ENCODE measurements around the gene IHH. TPM values are rescaled to one million over a fixed set of nuclear protein-coding genes. Genes with fewer than 3 reads are reported as not detected.

IHH gene
- total RNA-seq, 4 donors from 2014 or later, result 0.48 TPM; not detected in 3

DNA sequence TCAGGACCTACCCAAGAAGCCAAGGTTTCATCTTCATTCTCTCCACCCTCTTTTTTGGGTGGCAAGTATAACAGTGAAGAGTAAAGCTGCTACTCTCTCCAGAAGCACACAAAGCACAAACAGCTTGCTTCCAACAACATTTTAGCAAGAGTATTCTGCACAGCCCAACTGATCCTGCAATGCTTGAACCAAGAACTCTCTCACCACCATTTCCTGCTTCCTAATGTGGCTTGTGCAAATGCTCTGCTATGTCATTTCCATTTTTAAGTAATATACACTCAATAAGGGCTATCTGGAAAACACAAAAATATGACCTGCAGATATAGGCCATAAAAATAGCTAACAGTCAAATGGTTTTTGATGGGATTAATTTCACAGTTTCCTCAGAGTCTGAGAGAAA is 24.1 kb upstream of the IHH start:
- no peak for ATAC-seq (ENCODE audit: low FRiP score)
- TF ChIP-seq CTCF (IDR thresholded peaks at IDR 0.05), result no peak
- no peak for DNase-seq (ENCODE audit: low spot score)

- DNase-seq (ENCODE audit: low spot score) (no peak), ATAC-seq (ENCODE audit: low FRiP score) (no peak)
- no peak for TF ChIP-seq CTCF (IDR thresholded peaks at IDR 0.05)
Measured at GRCh38 chr2:219082332-219082958, 21.7 kb upstream of the IHH start.

- ATAC-seq (ENCODE audit: low FRiP score), result no peak
- no peak for TF ChIP-seq CTCF (IDR thresholded peaks at IDR 0.05)
- no peak for DNase-seq (ENCODE audit: low spot score)
Measured at GRCh38 chr2:219081701-219082331, 21.1 kb upstream of the IHH start.

GRCh38 chr2:219081096-219081495 is 20.4 kb upstream of the IHH start:
- ATAC-seq (ENCODE audit: low FRiP score), result no peak
- no peak for TF ChIP-seq CTCF (IDR thresholded peaks at IDR 0.05)
- DNase-seq (ENCODE audit: low spot score), result no peak

DNA sequence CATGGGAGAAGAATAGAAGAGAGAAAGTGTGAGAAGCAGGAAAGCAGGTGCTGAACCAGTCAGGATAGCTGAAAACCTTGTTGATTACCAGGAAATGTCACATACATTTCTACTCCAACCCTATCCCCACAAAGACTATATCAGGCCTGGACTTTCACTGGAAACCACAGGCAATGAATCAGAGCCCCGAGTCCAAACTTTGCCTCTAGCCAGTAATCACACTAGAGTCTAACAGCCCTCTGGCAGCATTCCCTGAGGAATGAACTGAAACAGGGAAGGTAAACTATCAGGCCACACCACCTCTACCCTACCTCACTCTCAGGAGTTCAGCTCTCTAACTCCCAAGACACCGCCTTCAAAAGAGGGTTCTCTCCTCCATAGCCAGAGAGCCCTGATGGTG is 18.7 kb upstream of the IHH start:
- no peak for TF ChIP-seq CTCF (IDR thresholded peaks at IDR 0.05)
- ATAC-seq (ENCODE audit: low FRiP score) (no peak), DNase-seq (ENCODE audit: low spot score) (no peak)

GRCh38 chr2:219078951-219079350 is 18.2 kb upstream of the IHH start:
- DNase-seq (ENCODE audit: low spot score) (no peak), ATAC-seq (ENCODE audit: low FRiP score) (no peak)
- TF ChIP-seq CTCF (IDR thresholded peaks at IDR 0.05), result no peak

DNA sequence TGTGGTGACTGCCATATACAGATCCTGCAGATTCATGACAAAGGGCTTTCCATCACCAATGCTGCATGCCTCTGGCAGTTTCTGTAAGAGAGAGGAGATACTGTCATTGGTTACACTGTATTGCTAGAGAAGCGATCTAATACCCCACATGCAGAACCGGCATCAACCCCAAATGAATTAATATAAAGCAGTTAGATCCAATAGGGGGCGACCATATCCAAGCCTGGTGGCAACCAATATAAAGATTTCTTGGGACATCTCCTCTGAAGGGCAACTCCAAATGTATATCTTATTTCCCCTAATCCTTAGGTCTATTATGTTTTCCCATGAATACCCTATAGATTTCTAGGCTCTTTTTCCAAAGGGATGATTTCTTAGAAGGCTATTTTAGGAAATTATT is 17.4 kb upstream of the IHH start:
- ATAC-seq (ENCODE audit: low FRiP score), result no peak
- TF ChIP-seq CTCF (IDR thresholded peaks at IDR 0.05), result no peak

More for the DNA sequence above, 17.4 kb upstream of the IHH start:
- no peak for DNase-seq (ENCODE audit: low spot score)
